Hypothalamus (tissue), 51 donors: ENCODE measurements around the gene UCK2.

Source experiments
- DNase-seq, 51 donors: peaks; one replicate each; lab custom pipeline; 2025; lab: John Stamatoyannopoulos, UW

Gene UCK2

GRCh38 chr1:165877411-165877810 lies 50.0 kb downstream of the UCK2 start:
- DNase-seq = no peak

GRCh38 chr1:165877940-165878556 lies 50.6 kb downstream of the UCK2 start:
- DNase-seq = no peak

GRCh38 chr1:165879946-165880345 lies 52.5 kb downstream of the UCK2 start:
- no peak for DNase-seq

GRCh38 chr1:165880993-165881392 lies 53.6 kb downstream of the UCK2 start:
- no peak for DNase-seq

GRCh38 chr1:165882168-165882837 lies 54.9 kb downstream of the UCK2 start:
- no peak for DNase-seq

- DNase-seq = no peak
Observed at GRCh38 chr1:165883056-165883455, 55.6 kb downstream of the UCK2 start.

GRCh38 chr1:165884009-165884689 lies 56.7 kb downstream of the UCK2 start:
- DNase-seq = no peak

GRCh38 chr1:165884690-165885304 lies 57.4 kb downstream of the UCK2 start:
- DNase-seq = peak in 5 of 51 donors; percentile 3 to 8 (median 7)

GRCh38 chr1:165885305-165885694 lies 57.9 kb downstream of the UCK2 start:
- DNase-seq = no peak

- no peak for DNase-seq
Observed at GRCh38 chr1:165886193-165886592, 58.8 kb downstream of the UCK2 start.

GRCh38 chr1:165886983-165887382 lies 59.6 kb downstream of the UCK2 start:
- no peak for DNase-seq

- no peak for DNase-seq
Observed at GRCh38 chr1:165887877-165888551, 60.6 kb downstream of the UCK2 start.

- no peak for DNase-seq
Observed at GRCh38 chr1:165888552-165888920, 61.1 kb downstream of the UCK2 start.

- DNase-seq = no peak
Observed at GRCh38 chr1:165890684-165891083, 63.3 kb downstream of the UCK2 start.

- DNase-seq = no peak
Observed at GRCh38 chr1:165891111-165891860, 63.9 kb downstream of the UCK2 start.

- no peak for DNase-seq
Observed at GRCh38 chr1:165892935-165893334, 65.5 kb downstream of the UCK2 start.

GRCh38 chr1:165893507-165893906 lies 66.1 kb downstream of the UCK2 start:
- DNase-seq = no peak

- no peak for DNase-seq
Observed at GRCh38 chr1:165894591-165894990, 67.2 kb downstream of the UCK2 start.

GRCh38 chr1:165895451-165895871 lies 68.0 kb downstream of the UCK2 start:
- no peak for DNase-seq

- no peak for DNase-seq
Observed at GRCh38 chr1:165896277-165896676, 68.9 kb downstream of the UCK2 start.
